ENCODE data around the gene LAPTM4A. TPM values are rescaled to one million over a fixed set of nuclear protein-coding genes. Genes with fewer than 3 reads are reported as not detected.

The LAPTM4A gene
- total and polyA plus RNA-seq, 2 of the 4 experiments (the other 2 are of a cell fraction): 97.7 to 401 TPM

- Histone ChIP-seq H3K4me3 (ENCODE audit: insufficient read depth, low read depth, low read length) (no peak overlapping the region), H3K9me3 (ENCODE audit: control insufficient read depth, insufficient read depth, low read length) (peaks cover 7% of the 10 kb centered on the region), H3K23ac (ENCODE audit: low read depth, low read length) (peak overlapping the region; percentile 90; the same call in 1 of the 2 replicates), H3K4me2 (ENCODE audit: low read depth, low read length) (peak overlapping the region; percentile 72; the same call in 1 of the 2 replicates), H2AK9ac (replicated peaks; ENCODE audit: low read depth, low read length, poor library complexity) (no peak overlapping the region), H3K9me1 (ENCODE audit: insufficient read depth, low read length) (peaks cover 7% of the 10 kb centered on the region; the same call in 1 of the 2 replicates), H3K36me3 (ENCODE audit: control insufficient read depth, insufficient read depth, low read length) (no peaks in the 10 kb centered on the region), H3K27me3 (ENCODE audit: control insufficient read depth, insufficient read depth, low read length) (no peaks in the 10 kb centered on the region), H2BK120ac (ENCODE audit: low read depth, low read length) (peak overlapping the region; percentile 84), H3K4ac (ENCODE audit: low read depth, low read length) (peak overlapping the region; percentile 87; the same call in 1 of the 2 replicates), H3K18ac (ENCODE audit: low read depth, low read length) (peak overlapping the region; percentile 66), H2AFZ (replicated peaks; ENCODE audit: low read length, poor library complexity) (no peak overlapping the region), H4K5ac (ENCODE audit: low read depth, low read length) (peak overlapping the region; percentile 67), H4K8ac (ENCODE audit: low read depth in 2 of 2, low read length in 2 of 2) (peak overlapping the region in 1 of 2 experiments; percentile 66; a peak in 2 of 4 replicates), H3K14ac (replicated peaks; ENCODE audit: low read depth, low read length) (peak overlapping the region; percentile 7; the same call in 1 of the 2 replicates), H3K9ac (ENCODE audit: low read depth, low read length) (0 out of 2 replicates have a peak overlapping the region, but pooled peaks have one; percentile 12), H2BK15ac (ENCODE audit: low read depth, low read length) (peak overlapping the region; percentile 46; the same call in 2 of the 3 replicates), H2BK20ac (ENCODE audit: low read depth, low read length) (peak overlapping the region; percentile 83), H2BK5ac (ENCODE audit: low read depth, low read length, poor library complexity, severe bottlenecking) (peak overlapping the region; percentile 94), H4K20me1 (ENCODE audit: insufficient read depth, low read length) (peaks cover 4% of the 10 kb centered on the region; the same call in 1 of the 2 replicates), H3K56ac (ENCODE audit: extremely low read depth, insufficient read depth, low read length) (peak overlapping the region; percentile 33; the same call in 1 of the 2 replicates), H3K4me1 (ENCODE audit: control insufficient read depth, insufficient read depth, low read length) (peaks cover 31% of the 10 kb centered on the region), H4K91ac (ENCODE audit: insufficient read depth, low read depth, low read length) (peak overlapping the region; percentile 80), H2AK5ac (ENCODE audit: low read depth, low read length) (peak overlapping the region; percentile 93), H3K79me1 (ENCODE audit: low read depth in 1 of 2, low read length in 2 of 2) (peaks cover 0 to 3% of the 10 kb centered on the region in 2 experiments; a peak in 1 of 4 replicates), H3K27ac (ENCODE audit: insufficient read depth, low read length) (peak overlapping the region; percentile 97)
- ATAC-seq (ENCODE audit: low read depth): peak; percentile 80
- intact Hi-C loops (cut with micrococcal nuclease): loop anchor here (1.0 kb wide), 2 partner anchors 16 to 23 kb away; no protein-coding TSS in a partner anchor
- peak; percentile 96 for DNase-seq
- POLR2A ChIA-PET (ENCODE audit: unreplicated experiment): interaction anchor here (0.8 kb wide), 1 partner anchor 15 kb away, joined by 3 read pairs; no protein-coding TSS in a partner anchor
- dilution Hi-C loops (cut with HindIII; ENCODE audit: low sequenced_read_pairs, unreplicated experiment): no loop called here
- CTCF ChIA-PET: interaction anchor here (1.1 kb wide), 1 partner anchor 20 kb away, joined by 3 read pairs; no protein-coding TSS in a partner anchor
- in situ Hi-C loops (cut with MboI; ENCODE audit: low sequenced_read_pairs): no loop called here
- BruUV-seq (replicated peaks): no TSS peak
- no CpG with 5 or more reads among the region's 3 CpGs for WGBS, 2 experiments (ENCODE audit: extremely low coverage in 2 of 2, insufficient read length in 1 of 2)
- TF ChIP-seq, protein P1, sequence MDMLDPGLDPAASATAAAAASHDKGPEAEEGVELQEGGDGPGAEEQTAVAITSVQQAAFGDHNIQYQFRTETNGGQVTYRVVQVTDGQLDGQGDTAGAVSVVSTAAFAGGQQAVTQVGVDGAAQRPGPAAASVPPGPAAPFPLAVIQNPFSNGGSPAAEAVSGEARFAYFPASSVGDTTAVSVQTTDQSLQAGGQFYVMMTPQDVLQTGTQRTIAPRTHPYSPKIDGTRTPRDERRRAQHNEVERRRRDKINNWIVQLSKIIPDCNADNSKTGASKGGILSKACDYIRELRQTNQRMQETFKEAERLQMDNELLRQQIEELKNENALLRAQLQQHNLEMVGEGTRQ (IDR thresholded peaks at IDR 0.05; ENCODE audit: low read depth, low read length): no peak
- TF ChIP-seq RFX5 (IDR thresholded peaks at IDR 0.05; ENCODE audit: low read depth, low read length) (peak; percentile 58; the same call in 1 of the 2 replicates), POLR2A (IDR thresholded peaks at IDR 0.05; ENCODE audit: low read depth, low read length) (no peak), RCOR1 (IDR thresholded peaks at IDR 0.05; ENCODE audit: insufficient replicate concordance, low read length) (peak; percentile 48), BHLHE40 (IDR thresholded peaks at IDR 0.05; ENCODE audit: low read depth, low read length) (peak; percentile 99), CEBPB (IDR thresholded peaks at IDR 0.05; ENCODE audit: low read depth, low read length) (peak; percentile 93), MAFK (IDR thresholded peaks at IDR 0.05; ENCODE audit: low read depth, low read length) (peak; percentile 60), FOS (IDR thresholded peaks at IDR 0.05; ENCODE audit: low read depth, low read length) (peak; percentile 39; the same call in 1 of the 2 replicates)
These were observed 16.7 kb upstream of the LAPTM4A start for GRCh38 chr2:20067992-20068584.
